ENCODE data around the gene ARHGAP6.

DNA sequence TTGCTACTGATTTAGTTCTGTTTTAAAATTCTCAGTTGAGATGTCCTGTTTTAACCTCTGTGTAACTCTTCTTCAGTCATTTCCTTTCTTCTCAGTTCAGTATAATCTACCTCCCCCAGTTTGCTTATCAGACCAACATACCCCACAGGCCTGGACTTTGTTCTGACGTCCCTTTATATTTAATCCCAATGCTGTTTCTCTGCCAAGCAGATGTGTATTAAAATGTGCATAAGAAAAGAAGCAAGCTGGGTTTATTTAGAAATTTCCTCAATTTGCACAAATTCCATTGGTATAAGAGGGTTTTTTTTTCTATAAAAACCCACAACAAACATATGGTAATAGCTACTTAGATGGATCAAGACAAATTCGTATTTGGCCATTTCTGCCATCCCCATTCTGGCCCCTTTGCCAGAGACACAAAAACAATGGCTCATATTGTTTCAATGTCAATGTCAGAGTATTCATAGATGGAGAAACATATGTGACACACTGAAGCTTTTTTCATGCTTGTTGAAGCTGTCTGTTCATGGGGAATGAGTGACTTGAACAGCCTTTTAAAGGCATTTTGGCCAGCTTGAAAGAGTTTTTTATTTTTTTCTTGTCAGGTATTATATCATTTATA is 530.0 kb downstream of the ARHGAP6 start:
- TF ChIP-seq, protein P1, sequence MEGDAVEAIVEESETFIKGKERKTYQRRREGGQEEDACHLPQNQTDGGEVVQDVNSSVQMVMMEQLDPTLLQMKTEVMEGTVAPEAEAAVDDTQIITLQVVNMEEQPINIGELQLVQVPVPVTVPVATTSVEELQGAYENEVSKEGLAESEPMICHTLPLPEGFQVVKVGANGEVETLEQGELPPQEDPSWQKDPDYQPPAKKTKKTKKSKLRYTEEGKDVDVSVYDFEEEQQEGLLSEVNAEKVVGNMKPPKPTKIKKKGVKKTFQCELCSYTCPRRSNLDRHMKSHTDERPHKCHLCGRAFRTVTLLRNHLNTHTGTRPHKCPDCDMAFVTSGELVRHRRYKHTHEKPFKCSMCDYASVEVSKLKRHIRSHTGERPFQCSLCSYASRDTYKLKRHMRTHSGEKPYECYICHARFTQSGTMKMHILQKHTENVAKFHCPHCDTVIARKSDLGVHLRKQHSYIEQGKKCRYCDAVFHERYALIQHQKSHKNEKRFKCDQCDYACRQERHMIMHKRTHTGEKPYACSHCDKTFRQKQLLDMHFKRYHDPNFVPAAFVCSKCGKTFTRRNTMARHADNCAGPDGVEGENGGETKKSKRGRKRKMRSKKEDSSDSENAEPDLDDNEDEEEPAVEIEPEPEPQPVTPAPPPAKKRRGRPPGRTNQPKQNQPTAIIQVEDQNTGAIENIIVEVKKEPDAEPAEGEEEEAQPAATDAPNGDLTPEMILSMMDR (IDR thresholded peaks at IDR 0.05), result no peak
- no peak for TF ChIP-seq POLR2A (IDR thresholded peaks at IDR 0.05)
